HUES6 (cell line): Measurements from ENCODE around the gene VGLL1.

Source experiments
- H3K27ac ChIP-seq: 2 replicates; pipeline ENCODE4 v1.7.0; 2013; ENCODE audit warnings: low read depth, mild to moderate bottlenecking, low read length, inconsistent platforms
- H3K27me3 ChIP-seq: 2 replicates; pipeline ENCODE4 v1.6.1; 2013; ENCODE audit warnings: low read length; ENCODE audit not compliant: control insufficient read depth, insufficient read depth
- H3K36me3 ChIP-seq: 2 replicates; pipeline ENCODE4 v1.6.1; 2013; ENCODE audit warnings: low read length; ENCODE audit not compliant: control insufficient read depth, insufficient read depth
- H3K4me1 ChIP-seq: 2 replicates; pipeline ENCODE4 v1.6.1; 2013; ENCODE audit warnings: low read length; ENCODE audit not compliant: control insufficient read depth, insufficient read depth
- H3K4me3 ChIP-seq: 2 replicates; pipeline ENCODE4 v1.5.1; 2013; ENCODE audit warnings: low read depth, low read length
- H3K9ac ChIP-seq: one replicate; pipeline ENCODE4 v1.6.1; 2013; ENCODE audit warnings: mild to moderate bottlenecking, low read length
- H3K9me3 ChIP-seq: 2 replicates; pipeline ENCODE4 v1.6.1; 2013; ENCODE audit warnings: low read depth, low read length; ENCODE audit not compliant: control insufficient read depth, insufficient read depth

VGLL1 gene

GRCh38 chrX:136525738-136526606 is 6.0 kb upstream of the VGLL1 start:
- no peak overlapping the region for H3K9ac ChIP-seq

GRCh38 chrX:136528645-136529315 is 3.2 kb upstream of the VGLL1 start:
- no peaks in the 10 kb centered on the region for H3K9me3 ChIP-seq
- H3K4me1 ChIP-seq, result no peaks in the 10 kb centered on the region
- H3K36me3 ChIP-seq, result no peaks in the 10 kb centered on the region
- H3K27ac ChIP-seq, result no peak overlapping the region
- H3K4me3 ChIP-seq, result no peak overlapping the region
- H3K27me3 ChIP-seq, result peaks cover 16% of the 10 kb centered on the region; the same call in 1 of the 2 replicates
- H3K9ac ChIP-seq, result no peak overlapping the region

More at GRCh38 chrX:136525738-136526606, 6.0 kb upstream of the VGLL1 start:
- Histone ChIP-seq H3K27me3 (peaks cover 10% of the 10 kb centered on the region), H3K36me3 (no peaks in the 10 kb centered on the region), H3K4me3 (no peak overlapping the region), H3K4me1 (no peaks in the 10 kb centered on the region), H3K27ac (no peak overlapping the region), H3K9me3 (no peaks in the 10 kb centered on the region)

GRCh38 chrX:136529795-136530194 is 2.2 kb upstream of the VGLL1 start:
- Histone ChIP-seq H3K9me3 (no peaks in the 10 kb centered on the region), H3K27me3 (peaks cover 16% of the 10 kb centered on the region; the same call in 1 of the 2 replicates), H3K9ac (no peak overlapping the region), H3K4me3 (no peak overlapping the region), H3K4me1 (no peaks in the 10 kb centered on the region), H3K27ac (no peak overlapping the region), H3K36me3 (no peaks in the 10 kb centered on the region)

GRCh38 chrX:136534131-136534530 is 2.1 kb downstream of the VGLL1 start:
- no peaks in the 10 kb centered on the region for H3K9me3 ChIP-seq
- no peaks in the 10 kb centered on the region for H3K4me1 ChIP-seq
- H3K27me3 ChIP-seq, result peaks cover 24% of the 10 kb centered on the region
- no peak overlapping the region for H3K27ac ChIP-seq
- H3K4me3 ChIP-seq, result no peak overlapping the region
- no peaks in the 10 kb centered on the region for H3K36me3 ChIP-seq
- H3K9ac ChIP-seq, result no peak overlapping the region

- Histone ChIP-seq H3K36me3 (no peaks in the 10 kb centered on the region), H3K27ac (no peak overlapping the region), H3K9me3 (no peaks in the 10 kb centered on the region), H3K9ac (no peak overlapping the region), H3K4me1 (no peaks in the 10 kb centered on the region; the same call in 1 of the 2 replicates), H3K27me3 (peaks cover 20% of the 10 kb centered on the region), H3K4me3 (no peak overlapping the region)
Measured at GRCh38 chrX:136538811-136539210, 6.8 kb downstream of the VGLL1 start.

- peaks cover 20% of the 10 kb centered on the region for H3K27me3 ChIP-seq
- no peaks in the 10 kb centered on the region; the same call in 1 of the 2 replicates for H3K4me1 ChIP-seq
- H3K9ac ChIP-seq, result no peak overlapping the region
- no peak overlapping the region for H3K27ac ChIP-seq
- no peaks in the 10 kb centered on the region for H3K9me3 ChIP-seq
- H3K4me3 ChIP-seq, result no peak overlapping the region
- H3K36me3 ChIP-seq, result no peaks in the 10 kb centered on the region
Measured at GRCh38 chrX:136540226-136540625, 8.2 kb downstream of the VGLL1 start.

GRCh38 chrX:136541294-136541693 is 9.3 kb downstream of the VGLL1 start:
- no peaks in the 10 kb centered on the region; the same call in 1 of the 2 replicates for H3K4me1 ChIP-seq
- no peak overlapping the region for H3K9ac ChIP-seq
- H3K36me3 ChIP-seq, result no peaks in the 10 kb centered on the region
- no peak overlapping the region for H3K27ac ChIP-seq
- peaks cover 12% of the 10 kb centered on the region; the same call in 1 of the 2 replicates for H3K27me3 ChIP-seq
- no peak overlapping the region for H3K4me3 ChIP-seq
- H3K9me3 ChIP-seq, result no peaks in the 10 kb centered on the region

GRCh38 chrX:136542281-136542680 is 10.3 kb downstream of the VGLL1 start:
- Histone ChIP-seq H3K27ac (no peak overlapping the region), H3K4me1 (no peaks in the 10 kb centered on the region; the same call in 1 of the 2 replicates), H3K9ac (no peak overlapping the region), H3K4me3 (no peak overlapping the region), H3K27me3 (peaks cover 12% of the 10 kb centered on the region; the same call in 1 of the 2 replicates), H3K9me3 (no peaks in the 10 kb centered on the region), H3K36me3 (no peaks in the 10 kb centered on the region)

- no peaks in the 10 kb centered on the region for H3K36me3 ChIP-seq
- no peaks in the 10 kb centered on the region for H3K9me3 ChIP-seq
- H3K9ac ChIP-seq, result no peak overlapping the region
- H3K4me1 ChIP-seq, result no peaks in the 10 kb centered on the region; the same call in 1 of the 2 replicates
- no peak overlapping the region for H3K27ac ChIP-seq
- no peak overlapping the region for H3K4me3 ChIP-seq
- peaks cover 8% of the 10 kb centered on the region; the same call in 1 of the 2 replicates for H3K27me3 ChIP-seq
Measured at GRCh38 chrX:136546371-136546781, 14.4 kb downstream of the VGLL1 start.

- peaks cover 5% of the 10 kb centered on the region; the same call in 1 of the 2 replicates for H3K27me3 ChIP-seq
- no peaks in the 10 kb centered on the region for H3K36me3 ChIP-seq
- no peaks in the 10 kb centered on the region for H3K4me1 ChIP-seq
- H3K9me3 ChIP-seq, result no peaks in the 10 kb centered on the region
- no peak overlapping the region for H3K9ac ChIP-seq
- H3K4me3 ChIP-seq, result no peak overlapping the region
- H3K27ac ChIP-seq, result no peak overlapping the region
Measured at GRCh38 chrX:136549226-136549625, 17.2 kb downstream of the VGLL1 start.

- Histone ChIP-seq H3K4me1 (no peaks in the 10 kb centered on the region), H3K36me3 (no peaks in the 10 kb centered on the region), H3K27ac (no peak overlapping the region), H3K4me3 (no peak overlapping the region), H3K9ac (no peak overlapping the region), H3K27me3 (peaks cover 8% of the 10 kb centered on the region; the same call in 1 of the 2 replicates), H3K9me3 (no peaks in the 10 kb centered on the region)
Measured at GRCh38 chrX:136551410-136551809, 19.4 kb downstream of the VGLL1 start.
